ENCODE measurements around the gene RAD51B. TPM values are rescaled to one million over a fixed set of nuclear protein-coding genes. Genes with fewer than 3 reads are reported as not detected.

RAD51B gene
- total RNA-seq, 4 donors from 2014 or later: 14.0 to 16.4 (median 14.8) TPM

DNA sequence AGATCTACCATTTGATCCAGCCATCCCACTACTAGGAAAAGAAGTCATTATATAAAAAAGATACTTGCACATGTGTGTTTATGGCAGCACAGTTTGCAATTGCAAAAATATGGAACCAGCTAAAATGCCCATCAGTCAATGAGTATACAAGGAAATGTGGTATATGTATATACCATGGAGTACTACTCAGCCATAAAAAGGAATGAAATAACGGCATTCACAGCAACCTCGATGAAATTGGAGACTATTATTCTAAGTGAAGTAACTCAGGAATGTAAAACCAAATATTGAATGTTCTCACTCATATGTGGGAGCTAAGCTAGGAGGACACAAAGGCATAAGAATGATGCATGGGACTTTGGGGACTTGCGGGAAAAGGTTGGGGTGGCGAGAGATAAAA, 402.6 kb downstream of the RAD51B start:
- 97% methylated on average over 4 of the region's 4 CpGs for WGBS, 2 donors
- H3K27ac ChIP-seq: no peak overlapping the region
- peaks cover 0 to 9% of the 10 kb centered on the region in 2 donors for H3K4me1 ChIP-seq
- H3K4me3 ChIP-seq (replicated peaks in 1 of 3): no peak overlapping the region
- DNase-seq: no peak
- no peaks in the 10 kb centered on the region for H3K9me3 ChIP-seq
- intact Hi-C loops (cut with DNase I): loop anchor here (10.0 kb wide), 1 partner anchor 267 kb away; no protein-coding TSS in a partner anchor
- no peak for TF ChIP-seq POLR2A (IDR thresholded peaks at IDR 0.05)
- TF ChIP-seq, protein P1, sequence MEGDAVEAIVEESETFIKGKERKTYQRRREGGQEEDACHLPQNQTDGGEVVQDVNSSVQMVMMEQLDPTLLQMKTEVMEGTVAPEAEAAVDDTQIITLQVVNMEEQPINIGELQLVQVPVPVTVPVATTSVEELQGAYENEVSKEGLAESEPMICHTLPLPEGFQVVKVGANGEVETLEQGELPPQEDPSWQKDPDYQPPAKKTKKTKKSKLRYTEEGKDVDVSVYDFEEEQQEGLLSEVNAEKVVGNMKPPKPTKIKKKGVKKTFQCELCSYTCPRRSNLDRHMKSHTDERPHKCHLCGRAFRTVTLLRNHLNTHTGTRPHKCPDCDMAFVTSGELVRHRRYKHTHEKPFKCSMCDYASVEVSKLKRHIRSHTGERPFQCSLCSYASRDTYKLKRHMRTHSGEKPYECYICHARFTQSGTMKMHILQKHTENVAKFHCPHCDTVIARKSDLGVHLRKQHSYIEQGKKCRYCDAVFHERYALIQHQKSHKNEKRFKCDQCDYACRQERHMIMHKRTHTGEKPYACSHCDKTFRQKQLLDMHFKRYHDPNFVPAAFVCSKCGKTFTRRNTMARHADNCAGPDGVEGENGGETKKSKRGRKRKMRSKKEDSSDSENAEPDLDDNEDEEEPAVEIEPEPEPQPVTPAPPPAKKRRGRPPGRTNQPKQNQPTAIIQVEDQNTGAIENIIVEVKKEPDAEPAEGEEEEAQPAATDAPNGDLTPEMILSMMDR (IDR thresholded peaks at IDR 0.05): no peak
- no peaks in the 10 kb centered on the region for H3K27me3 ChIP-seq
- no peaks in the 10 kb centered on the region for H3K36me3 ChIP-seq

DNA sequence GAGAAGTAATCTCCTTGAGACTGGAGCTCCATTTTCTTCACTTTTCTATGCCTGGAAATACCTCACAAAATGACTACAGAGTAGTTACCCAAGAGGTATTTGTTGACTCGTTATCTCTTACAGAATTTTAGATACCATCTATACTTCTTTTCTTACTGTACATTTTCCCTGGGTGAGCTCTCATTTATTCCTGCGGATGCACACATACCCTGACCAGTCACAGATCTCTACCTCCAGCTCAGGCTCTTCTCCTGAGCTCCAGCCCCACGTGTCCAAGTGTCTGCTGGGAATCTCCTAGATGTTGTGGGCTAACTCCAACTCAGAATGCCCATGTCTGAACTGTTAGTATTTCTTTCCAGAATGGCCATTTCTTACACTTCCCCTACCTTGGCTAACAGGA, 403.1 kb downstream of the RAD51B start:
- no peak overlapping the region for H3K27ac ChIP-seq
- intact Hi-C loops (cut with DNase I): loop anchor here (10.0 kb wide), 1 partner anchor 268 kb away; no protein-coding TSS in a partner anchor

DNA sequence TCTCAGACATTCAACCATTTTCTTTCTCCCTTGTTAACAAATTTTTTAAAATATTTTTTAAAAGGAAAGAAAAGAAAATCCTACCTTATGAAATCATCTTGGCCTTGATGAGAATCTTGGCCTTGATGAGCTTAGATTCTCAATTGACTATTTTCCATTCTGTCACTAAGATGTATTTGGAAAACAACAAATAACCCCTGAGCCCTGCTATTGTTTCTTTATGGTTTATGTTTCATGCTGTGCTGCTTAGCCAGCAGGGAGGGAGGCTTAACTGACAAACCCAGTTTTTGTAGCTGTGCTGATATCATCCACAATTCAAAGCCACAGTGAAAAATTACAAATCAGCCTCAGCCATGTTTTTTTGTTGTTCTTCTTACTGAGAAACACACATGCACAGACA, 404.1 kb downstream of the RAD51B start:
- no peaks in the 10 kb centered on the region for H3K27me3 ChIP-seq
- no peaks in the 10 kb centered on the region for H3K9me3 ChIP-seq
- DNase-seq: no peak
- H3K36me3 ChIP-seq: no peaks in the 10 kb centered on the region
- peaks cover 0 to 9% of the 10 kb centered on the region in 2 donors for H3K4me1 ChIP-seq
- no peak for TF ChIP-seq POLR2A (IDR thresholded peaks at IDR 0.05)
- TF ChIP-seq, protein P1 (IDR thresholded peaks at IDR 0.05): no peak
- no peak overlapping the region for H3K27ac ChIP-seq
- H3K4me3 ChIP-seq (replicated peaks in 1 of 3): no peak overlapping the region
- intact Hi-C loops (cut with DNase I): loop anchor here (10.0 kb wide), 1 partner anchor 269 kb away; no protein-coding TSS in a partner anchor

More for the DNA sequence above, 403.1 kb downstream of the RAD51B start:
- H3K4me1 ChIP-seq: peaks cover 0 to 9% of the 10 kb centered on the region in 2 donors
- H3K9me3 ChIP-seq: no peaks in the 10 kb centered on the region
- TF ChIP-seq POLR2A (IDR thresholded peaks at IDR 0.05): no peak
- TF ChIP-seq, protein P1 (IDR thresholded peaks at IDR 0.05): no peak
- 95% methylated on average over 3 of the region's 3 CpGs for WGBS, 2 donors
- H3K27me3 ChIP-seq: no peaks in the 10 kb centered on the region
- no peaks in the 10 kb centered on the region for H3K36me3 ChIP-seq
- H3K4me3 ChIP-seq (replicated peaks in 1 of 3): no peak overlapping the region
- no peak for DNase-seq

DNA sequence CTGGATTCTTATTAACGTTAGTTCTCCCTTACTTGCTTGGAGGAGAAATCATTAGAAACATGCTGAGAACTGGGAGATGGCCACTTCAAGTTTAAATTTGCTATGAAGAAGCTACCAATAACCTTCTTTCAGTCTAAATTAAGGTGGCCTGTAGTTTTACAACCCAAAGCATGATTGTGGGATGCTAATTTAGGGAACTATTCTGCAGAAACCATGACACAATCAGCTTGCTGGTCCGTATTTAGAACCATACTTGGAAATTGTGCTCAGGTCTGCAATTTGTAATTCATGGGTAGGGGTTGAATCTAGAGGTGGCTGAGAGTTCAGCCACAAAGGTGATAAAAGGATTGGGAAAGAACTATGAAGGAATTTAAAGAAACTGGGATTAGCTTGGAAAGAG, 405.7 kb downstream of the RAD51B start:
- Histone ChIP-seq H3K4me3 (replicated peaks in 1 of 3) (no peak overlapping the region), H3K36me3 (no peaks in the 10 kb centered on the region), H3K4me1 (peaks cover 0 to 9% of the 10 kb centered on the region in 2 donors), H3K9me3 (no peaks in the 10 kb centered on the region), H3K27me3 (no peaks in the 10 kb centered on the region), H3K27ac (no peak overlapping the region)
- DNase-seq: no peak
- TF ChIP-seq POLR2A (IDR thresholded peaks at IDR 0.05): no peak
- TF ChIP-seq, protein P1 (IDR thresholded peaks at IDR 0.05): no peak
- intact Hi-C loops (cut with DNase I): loop anchor here (10.0 kb wide), 1 partner anchor 271 kb away; no protein-coding TSS in a partner anchor
- 92 to 94% methylated on average over 2 of the region's 2 CpGs for WGBS, 2 donors

DNA sequence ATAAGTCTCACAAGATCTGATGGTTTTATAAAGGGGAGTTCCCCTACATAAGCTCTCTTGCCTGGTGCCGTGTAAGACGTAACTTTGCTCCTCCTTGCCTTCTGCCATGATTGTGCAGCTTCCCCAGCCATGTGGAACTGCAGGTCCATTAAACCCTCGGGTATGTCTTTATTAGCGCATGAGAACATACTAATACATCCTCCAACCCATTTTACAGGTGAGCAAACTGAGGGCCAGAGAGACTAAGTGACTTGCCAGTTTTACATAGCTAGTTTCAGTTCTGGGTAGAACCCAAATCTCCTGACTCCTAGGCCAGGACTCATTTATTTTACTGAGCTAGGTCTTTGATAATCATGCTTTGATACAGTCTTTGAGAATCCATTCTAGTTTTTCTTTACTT, 406.9 kb downstream of the RAD51B start:
- Histone ChIP-seq H3K27ac (no peak overlapping the region), H3K4me3 (replicated peaks in 1 of 3) (no peak overlapping the region), H3K9me3 (no peaks in the 10 kb centered on the region), H3K27me3 (no peaks in the 10 kb centered on the region), H3K4me1 (peaks cover 5 to 10% of the 10 kb centered on the region in 2 donors), H3K36me3 (no peaks in the 10 kb centered on the region)
- intact Hi-C loops (cut with DNase I): loop anchor here (10.0 kb wide), 1 partner anchor 272 kb away; no protein-coding TSS in a partner anchor
- DNase-seq: no peak
- TF ChIP-seq, protein P1 (IDR thresholded peaks at IDR 0.05): no peak
- no peak for TF ChIP-seq POLR2A (IDR thresholded peaks at IDR 0.05)
- WGBS, 2 donors: 95 to 100% methylated on average over 4 of the region's 4 CpGs

Data from thyroid gland (tissue), 4 donors.